H1 (cell line): ENCODE results near the gene NEGR1. TPM values are rescaled to one million over a fixed set of nuclear protein-coding genes. Genes with fewer than 3 reads are reported as not detected.

Source experiments
- ASH2L ChIP-seq: fragments of 200-600, 300-600 bp; sonication (generic); IDR thresholded peaks from one replicate; pipeline ENCODE4 v1.7.1; 2017; ENCODE audit warnings: low read length
- NRF1 ChIP-seq: IDR thresholded peaks from 2 replicates; pipeline ENCODE4 v1.6.1; 2011; ENCODE audit warnings: mild to moderate bottlenecking, low read depth, low read length, improper control_type of control experiment
- PHF8 ChIP-seq: fragments of 200-600 bp; sonication (generic); conservative IDR thresholded peaks from 2 replicates; pipeline ENCODE4 v1.7.1; 2012; ENCODE audit warnings: low read depth, mild to moderate bottlenecking, inconsistent platforms, low read length, moderate library complexity
- SP1 ChIP-seq: IDR thresholded peaks from 2 replicates; pipeline ENCODE4 v1.6.1; 2011; ENCODE audit warnings: low read depth, low read length
- TAF7 ChIP-seq: optimal IDR thresholded peaks from 2 replicates; pipeline ENCODE3; 2011; ENCODE audit warnings: low read depth, mild to moderate bottlenecking, inconsistent platforms, low read length, moderate library complexity, borderline replicate concordance
- polyA plus RNA-seq, 7 experiments: library from polyadenylated mRNA; depleted of rRNA in 3 of 7; stranded (reverse) in 5 of 7; unstranded in 2 of 7; fragments of >200 nt in 5 of 7; fragments of 200-250 nt in 2 of 7; gene quantifications; 1 replicate in 5 of 7; 2 replicates in 1 of 7; 4 replicates in 1 of 7; pipeline versions ENCODE4 v1.2.1 to v1.2.3, GENCODE V29; 2011 to 2013; ENCODE audit warnings: missing spikeins in 2 of 7, mixed read lengths in 2 of 7
- total RNA-seq: library from RNA; stranded (reverse); fragmentation: NEBNext Ultra II Directional; extraction: Animal tissue kit (Norgen Biotek cat#: 25700); gene quantifications from 2 replicates; pipeline ENCODE4 v1.2.1, GENCODE V29; 2021
- TF ChIP-seq, protein P1 (sequence below): fragments of 300-600 bp; sonication (generic); IDR thresholded peaks from 2 replicates; pipeline ENCODE4 v1.7.1; 2012; ENCODE audit warnings: low read length, moderate library complexity, mild to moderate bottlenecking, inconsistent platforms; ENCODE audit not compliant: insufficient replicate concordance
- TF ChIP-seq, protein P2 (sequence below): IDR thresholded peaks from 2 replicates; pipeline ENCODE4 v1.6.1; 2012; ENCODE audit warnings: inconsistent platforms
- TF ChIP-seq, protein P3 (sequence below): IDR thresholded peaks from 2 replicates; pipeline ENCODE4 v1.6.1; 2011; ENCODE audit warnings: low read depth, mild to moderate bottlenecking, low read length; ENCODE audit not compliant: insufficient read depth

NEGR1 gene
- total and polyA plus RNA-seq, 2 of the 8 experiments (the other 6 are each of a cell fraction or from before 2014, with no cell fraction given): 0.71 to 1.3 TPM

DNA sequence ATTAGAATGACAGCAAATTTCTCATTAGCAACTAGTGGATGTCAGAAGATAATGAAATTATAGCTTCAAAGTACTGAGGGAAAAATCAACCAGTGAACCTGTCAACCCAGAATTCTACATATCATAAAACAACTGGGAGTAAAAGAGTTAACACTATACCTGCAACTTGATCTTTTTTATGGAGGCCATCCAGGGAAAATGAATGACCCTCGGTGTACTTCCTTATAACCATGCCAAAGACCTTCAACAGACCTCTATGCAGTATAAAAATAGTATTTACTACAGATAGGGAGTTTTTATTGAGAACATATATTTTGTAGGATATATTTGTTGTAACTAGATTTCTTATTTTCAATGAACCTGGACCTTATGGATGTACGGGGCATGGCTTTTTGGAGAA is 809.0 kb downstream of the NEGR1 start (continued):
- TF ChIP-seq, protein P1, sequence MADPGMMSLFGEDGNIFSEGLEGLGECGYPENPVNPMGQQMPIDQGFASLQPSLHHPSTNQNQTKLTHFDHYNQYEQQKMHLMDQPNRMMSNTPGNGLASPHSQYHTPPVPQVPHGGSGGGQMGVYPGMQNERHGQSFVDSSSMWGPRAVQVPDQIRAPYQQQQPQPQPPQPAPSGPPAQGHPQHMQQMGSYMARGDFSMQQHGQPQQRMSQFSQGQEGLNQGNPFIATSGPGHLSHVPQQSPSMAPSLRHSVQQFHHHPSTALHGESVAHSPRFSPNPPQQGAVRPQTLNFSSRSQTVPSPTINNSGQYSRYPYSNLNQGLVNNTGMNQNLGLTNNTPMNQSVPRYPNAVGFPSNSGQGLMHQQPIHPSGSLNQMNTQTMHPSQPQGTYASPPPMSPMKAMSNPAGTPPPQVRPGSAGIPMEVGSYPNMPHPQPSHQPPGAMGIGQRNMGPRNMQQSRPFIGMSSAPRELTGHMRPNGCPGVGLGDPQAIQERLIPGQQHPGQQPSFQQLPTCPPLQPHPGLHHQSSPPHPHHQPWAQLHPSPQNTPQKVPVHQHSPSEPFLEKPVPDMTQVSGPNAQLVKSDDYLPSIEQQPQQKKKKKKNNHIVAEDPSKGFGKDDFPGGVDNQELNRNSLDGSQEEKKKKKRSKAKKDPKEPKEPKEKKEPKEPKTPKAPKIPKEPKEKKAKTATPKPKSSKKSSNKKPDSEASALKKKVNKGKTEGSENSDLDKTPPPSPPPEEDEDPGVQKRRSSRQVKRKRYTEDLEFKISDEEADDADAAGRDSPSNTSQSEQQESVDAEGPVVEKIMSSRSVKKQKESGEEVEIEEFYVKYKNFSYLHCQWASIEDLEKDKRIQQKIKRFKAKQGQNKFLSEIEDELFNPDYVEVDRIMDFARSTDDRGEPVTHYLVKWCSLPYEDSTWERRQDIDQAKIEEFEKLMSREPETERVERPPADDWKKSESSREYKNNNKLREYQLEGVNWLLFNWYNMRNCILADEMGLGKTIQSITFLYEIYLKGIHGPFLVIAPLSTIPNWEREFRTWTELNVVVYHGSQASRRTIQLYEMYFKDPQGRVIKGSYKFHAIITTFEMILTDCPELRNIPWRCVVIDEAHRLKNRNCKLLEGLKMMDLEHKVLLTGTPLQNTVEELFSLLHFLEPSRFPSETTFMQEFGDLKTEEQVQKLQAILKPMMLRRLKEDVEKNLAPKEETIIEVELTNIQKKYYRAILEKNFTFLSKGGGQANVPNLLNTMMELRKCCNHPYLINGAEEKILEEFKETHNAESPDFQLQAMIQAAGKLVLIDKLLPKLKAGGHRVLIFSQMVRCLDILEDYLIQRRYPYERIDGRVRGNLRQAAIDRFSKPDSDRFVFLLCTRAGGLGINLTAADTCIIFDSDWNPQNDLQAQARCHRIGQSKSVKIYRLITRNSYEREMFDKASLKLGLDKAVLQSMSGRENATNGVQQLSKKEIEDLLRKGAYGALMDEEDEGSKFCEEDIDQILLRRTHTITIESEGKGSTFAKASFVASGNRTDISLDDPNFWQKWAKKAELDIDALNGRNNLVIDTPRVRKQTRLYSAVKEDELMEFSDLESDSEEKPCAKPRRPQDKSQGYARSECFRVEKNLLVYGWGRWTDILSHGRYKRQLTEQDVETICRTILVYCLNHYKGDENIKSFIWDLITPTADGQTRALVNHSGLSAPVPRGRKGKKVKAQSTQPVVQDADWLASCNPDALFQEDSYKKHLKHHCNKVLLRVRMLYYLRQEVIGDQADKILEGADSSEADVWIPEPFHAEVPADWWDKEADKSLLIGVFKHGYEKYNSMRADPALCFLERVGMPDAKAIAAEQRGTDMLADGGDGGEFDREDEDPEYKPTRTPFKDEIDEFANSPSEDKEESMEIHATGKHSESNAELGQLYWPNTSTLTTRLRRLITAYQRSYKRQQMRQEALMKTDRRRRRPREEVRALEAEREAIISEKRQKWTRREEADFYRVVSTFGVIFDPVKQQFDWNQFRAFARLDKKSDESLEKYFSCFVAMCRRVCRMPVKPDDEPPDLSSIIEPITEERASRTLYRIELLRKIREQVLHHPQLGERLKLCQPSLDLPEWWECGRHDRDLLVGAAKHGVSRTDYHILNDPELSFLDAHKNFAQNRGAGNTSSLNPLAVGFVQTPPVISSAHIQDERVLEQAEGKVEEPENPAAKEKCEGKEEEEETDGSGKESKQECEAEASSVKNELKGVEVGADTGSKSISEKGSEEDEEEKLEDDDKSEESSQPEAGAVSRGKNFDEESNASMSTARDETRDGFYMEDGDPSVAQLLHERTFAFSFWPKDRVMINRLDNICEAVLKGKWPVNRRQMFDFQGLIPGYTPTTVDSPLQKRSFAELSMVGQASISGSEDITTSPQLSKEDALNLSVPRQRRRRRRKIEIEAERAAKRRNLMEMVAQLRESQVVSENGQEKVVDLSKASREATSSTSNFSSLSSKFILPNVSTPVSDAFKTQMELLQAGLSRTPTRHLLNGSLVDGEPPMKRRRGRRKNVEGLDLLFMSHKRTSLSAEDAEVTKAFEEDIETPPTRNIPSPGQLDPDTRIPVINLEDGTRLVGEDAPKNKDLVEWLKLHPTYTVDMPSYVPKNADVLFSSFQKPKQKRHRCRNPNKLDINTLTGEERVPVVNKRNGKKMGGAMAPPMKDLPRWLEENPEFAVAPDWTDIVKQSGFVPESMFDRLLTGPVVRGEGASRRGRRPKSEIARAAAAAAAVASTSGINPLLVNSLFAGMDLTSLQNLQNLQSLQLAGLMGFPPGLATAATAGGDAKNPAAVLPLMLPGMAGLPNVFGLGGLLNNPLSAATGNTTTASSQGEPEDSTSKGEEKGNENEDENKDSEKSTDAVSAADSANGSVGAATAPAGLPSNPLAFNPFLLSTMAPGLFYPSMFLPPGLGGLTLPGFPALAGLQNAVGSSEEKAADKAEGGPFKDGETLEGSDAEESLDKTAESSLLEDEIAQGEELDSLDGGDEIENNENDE: no peak
- TF ChIP-seq NRF1 (no peak), SP1 (no peak), ASH2L (no peak), TAF7 (no peak), PHF8 (no peak)
- TF ChIP-seq, protein P2, sequence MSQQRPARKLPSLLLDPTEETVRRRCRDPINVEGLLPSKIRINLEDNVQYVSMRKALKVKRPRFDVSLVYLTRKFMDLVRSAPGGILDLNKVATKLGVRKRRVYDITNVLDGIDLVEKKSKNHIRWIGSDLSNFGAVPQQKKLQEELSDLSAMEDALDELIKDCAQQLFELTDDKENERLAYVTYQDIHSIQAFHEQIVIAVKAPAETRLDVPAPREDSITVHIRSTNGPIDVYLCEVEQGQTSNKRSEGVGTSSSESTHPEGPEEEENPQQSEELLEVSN: no peak
- TF ChIP-seq, protein P3, sequence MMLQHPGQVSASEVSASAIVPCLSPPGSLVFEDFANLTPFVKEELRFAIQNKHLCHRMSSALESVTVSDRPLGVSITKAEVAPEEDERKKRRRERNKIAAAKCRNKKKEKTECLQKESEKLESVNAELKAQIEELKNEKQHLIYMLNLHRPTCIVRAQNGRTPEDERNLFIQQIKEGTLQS: no peak
